GM13976 (cell line): ENCODE data around the gene NETO2.

Experiments
- DNase-seq: peaks from one replicate; pipeline ENCODE4 v3.0.0; 2012; ENCODE audit warnings: low spot score
- CTCF ChIP-seq: IDR thresholded peaks from 2 replicates; pipeline ENCODE4 v1.5.1; 2012; ENCODE audit warnings: borderline replicate concordance, mild to moderate bottlenecking; ENCODE audit not compliant: insufficient read depth; ENCODE audit errors: extremely low read depth, missing control alignments, control extremely low read depth
- in situ Hi-C: fragments of 300-500 bp; cut with MboI; formaldehyde crosslinking; loops from one replicate; pipeline ENCODE4 v1.12.0; 2022; ENCODE audit warnings: low sequenced_read_pairs, mixed read lengths, inconsistent platforms; ENCODE audit not compliant: unreplicated experiment

NETO2 gene

GRCh38 chr16:47053895-47054294 is 89.8 kb downstream of the NETO2 start:
- no peak for DNase-seq
- in situ Hi-C loops: loop anchor here (10.0 kb wide), 1 partner anchor 61 kb away; no protein-coding TSS in a partner anchor
- no peak for TF ChIP-seq CTCF

- in situ Hi-C loops: loop anchor here (10.0 kb wide), 1 partner anchor 62 kb away; no protein-coding TSS in a partner anchor
- no peak for TF ChIP-seq CTCF
These were observed 90.8 kb downstream of the NETO2 start for GRCh38 chr16:47052666-47053640.

GRCh38 chr16:47051031-47051430 is 92.7 kb downstream of the NETO2 start:
- TF ChIP-seq CTCF: no peak
- DNase-seq: no peak
- in situ Hi-C loops: loop anchor here (10.0 kb wide), 1 partner anchor 64 kb away; no protein-coding TSS in a partner anchor

More at GRCh38 chr16:47052666-47053640, 90.8 kb downstream of the NETO2 start:
- DNase-seq: no peak

GRCh38 chr16:47049901-47050583 is 93.7 kb downstream of the NETO2 start:
- in situ Hi-C loops: loop anchor here (10.0 kb wide), 1 partner anchor 65 kb away; no protein-coding TSS in a partner anchor
- no peak for TF ChIP-seq CTCF
- no peak for DNase-seq

GRCh38 chr16:47047524-47048203 is 96.1 kb downstream of the NETO2 start:
- no peak for TF ChIP-seq CTCF
- in situ Hi-C loops: no loop called here
- no peak for DNase-seq

- no peak for TF ChIP-seq CTCF
- in situ Hi-C loops: no loop called here
- DNase-seq: peak; percentile 76
These were observed 96.8 kb downstream of the NETO2 start for GRCh38 chr16:47046726-47047523.
